Measurements from ENCODE around the gene UGT1A10.
"Not testable (repeated sequence)": the region's sequence is repeated elsewhere in the genome, so short reads cannot be mapped to it uniquely, and the experiment has no call there.

UGT1A10 gene

GRCh38 chr2:233655943-233656342, 19.7 kb downstream of the UGT1A10 start:
- not testable (repeated sequence) for DNase-seq (ENCODE audit: low spot score)

GRCh38 chr2:233656443-233656842, 20.2 kb downstream of the UGT1A10 start:
- DNase-seq (ENCODE audit: low spot score), result peak; percentile 4

GRCh38 chr2:233658610-233659009, 22.4 kb downstream of the UGT1A10 start:
- DNase-seq (ENCODE audit: low spot score), result no peak

- DNase-seq (ENCODE audit: low spot score), result no peak
These were observed 27.7 kb downstream of the UGT1A10 start for GRCh38 chr2:233663911-233664310.

- no peak for DNase-seq (ENCODE audit: low spot score)
These were observed 32.5 kb downstream of the UGT1A10 start for GRCh38 chr2:233668605-233669260.

GRCh38 chr2:233671290-233672161, 35.3 kb downstream of the UGT1A10 start, which contains the start of gene UGT1A9:
UGT1A9 (plus strand) TSS chr2:233671898; CDS start chr2:233671935, 37 bp downstream.
- no peak for DNase-seq (ENCODE audit: low spot score)

- no peak for DNase-seq (ENCODE audit: low spot score)
These were observed 36.6 kb downstream of the UGT1A10 start for GRCh38 chr2:233672886-233673285.

GRCh38 chr2:233673896-233674295, 37.6 kb downstream of the UGT1A10 start:
- DNase-seq (ENCODE audit: low spot score), result no peak

- no peak for DNase-seq (ENCODE audit: low spot score)
These were observed 38.1 kb downstream of the UGT1A10 start for GRCh38 chr2:233674314-233674713.

- DNase-seq (ENCODE audit: low spot score), result no peak
These were observed 38.7 kb downstream of the UGT1A10 start for GRCh38 chr2:233674995-233675394.

- DNase-seq (ENCODE audit: low spot score), result no peak
These were observed 39.8 kb downstream of the UGT1A10 start for GRCh38 chr2:233676046-233676445.

GRCh38 chr2:233679196-233679595, 42.9 kb downstream of the UGT1A10 start:
- DNase-seq (ENCODE audit: low spot score), result no peak

GRCh38 chr2:233680361-233681045, 44.3 kb downstream of the UGT1A10 start:
- DNase-seq (ENCODE audit: low spot score), result no peak

- DNase-seq (ENCODE audit: low spot score), result no peak
These were observed 45.4 kb downstream of the UGT1A10 start, which contains the start of gene UGT1A7 for GRCh38 chr2:233681521-233682099. UGT1A7 (plus strand) TSS chr2:233681901; CDS start chr2:233681938, 37 bp downstream.

GRCh38 chr2:233684640-233685039, 48.4 kb downstream of the UGT1A10 start:
- no peak for DNase-seq (ENCODE audit: low spot score)

- DNase-seq (ENCODE audit: low spot score), result no peak
These were observed 50.7 kb downstream of the UGT1A10 start for GRCh38 chr2:233686928-233687327.

GRCh38 chr2:233688341-233688740, 52.1 kb downstream of the UGT1A10 start:
- DNase-seq (ENCODE audit: low spot score), result no peak

GRCh38 chr2:233689031-233689430, 52.8 kb downstream of the UGT1A10 start:
- no peak for DNase-seq (ENCODE audit: low spot score)

GRCh38 chr2:233689501-233689900, 53.3 kb downstream of the UGT1A10 start:
- no peak for DNase-seq (ENCODE audit: low spot score)

GRCh38 chr2:233690444-233690843, 54.2 kb downstream of the UGT1A10 start:
- no peak for DNase-seq (ENCODE audit: low spot score)

GRCh38 chr2:233691443-233692433, 55.5 kb downstream of the UGT1A10 start:
- no peak for DNase-seq (ENCODE audit: low spot score)

All from activated CD4-positive, alpha-beta T cell treated with anti-CD3 and anti-CD28 coated beads, Interleukin-2, Interleukin-4, amounts not matched to agents 100 ng/mL and 50 ng/mL, durations not matched to agents 16 hours and 8 hours (primary cell).